DND-41 (cell line): ENCODE data around the gene SETBP1.

Experiments
- ATAC-seq: fragments of 200-7000 bp; cut with Tn5 transposase; 3 replicates; pipeline ENCODE4 v1.9.1; 2021; ENCODE audit warnings: low read depth; ENCODE audit not compliant: insufficient read depth
- DNase-seq: peaks from one replicate; pipeline ENCODE4 v3.0.0-alpha.2; 2020
- H2AFZ ChIP-seq: 2 replicates; pipeline ENCODE4 v1.6.0; 2012; ENCODE audit warnings: low read depth, low read length
- H3K27ac ChIP-seq: 2 replicates; pipeline ENCODE4 v1.5.1; 2012; ENCODE audit warnings: low read length, inconsistent platforms
- H3K27me3 ChIP-seq: fragments of 200-600 bp; sonication (generic); 2 replicates; pipeline ENCODE4 v1.6.0; 2012; ENCODE audit warnings: low read length, mild to moderate bottlenecking, inconsistent platforms; ENCODE audit not compliant: insufficient read depth, poor library complexity
- H3K36me3 ChIP-seq: 2 replicates; pipeline ENCODE4 v1.5.1; 2012; ENCODE audit warnings: low read length, inconsistent platforms; ENCODE audit not compliant: insufficient read depth
- H3K4me1 ChIP-seq: 2 replicates; pipeline ENCODE4 v1.5.1; 2012; ENCODE audit warnings: mild to moderate bottlenecking, low read length; ENCODE audit not compliant: insufficient read depth
- H3K4me2 ChIP-seq: 2 replicates; pipeline ENCODE4 v1.6.0; 2012; ENCODE audit warnings: mild to moderate bottlenecking, moderate library complexity, low read length, inconsistent platforms; ENCODE audit not compliant: insufficient read depth
- H3K4me3 ChIP-seq, 2 experiments: fragments of 200-600 bp in 1 of 2; shearing (Covaris generic) in 1 of 2; 2 replicates each; pipeline ENCODE4 v1.5.1; 2012 to 2016; ENCODE audit warnings: inconsistent platforms in 2 of 2, low read length in 2 of 2, mild to moderate bottlenecking in 2 of 2, low read depth in 1 of 2, moderate library complexity in 1 of 2
- H3K79me2 ChIP-seq: 2 replicates; pipeline ENCODE4 v1.6.0; 2012; ENCODE audit warnings: low read length, inconsistent platforms; ENCODE audit not compliant: insufficient read depth
- H3K9ac ChIP-seq: 2 replicates; pipeline ENCODE4 v1.6.0; 2012; ENCODE audit warnings: low read depth, mild to moderate bottlenecking, inconsistent platforms, low read length, moderate library complexity
- H3K9me3 ChIP-seq: 2 replicates; pipeline ENCODE4 v1.5.1; 2012; ENCODE audit warnings: low read length, moderate library complexity, mild to moderate bottlenecking, inconsistent platforms; ENCODE audit not compliant: insufficient read depth, severe bottlenecking
- H4K20me1 ChIP-seq: 2 replicates; pipeline ENCODE4 v1.6.0; 2012; ENCODE audit warnings: low read length; ENCODE audit not compliant: insufficient read depth
- CTCF ChIP-seq: IDR thresholded peaks from 2 replicates; pipeline ENCODE4 v1.5.1; 2012; ENCODE audit warnings: borderline replicate concordance, low read length, moderate library complexity, mild to moderate bottlenecking; ENCODE audit not compliant: poor library complexity, severe bottlenecking; ENCODE audit errors: extremely low read depth
- EZH2 ChIP-seq: IDR thresholded peaks from 3 replicates; pipeline ENCODE4 v1.6.1; 2012; ENCODE audit warnings: borderline replicate concordance, low read depth, mild to moderate bottlenecking, moderate library complexity, low read length, inconsistent platforms; ENCODE audit not compliant: severe bottlenecking

SETBP1 gene

DNA sequence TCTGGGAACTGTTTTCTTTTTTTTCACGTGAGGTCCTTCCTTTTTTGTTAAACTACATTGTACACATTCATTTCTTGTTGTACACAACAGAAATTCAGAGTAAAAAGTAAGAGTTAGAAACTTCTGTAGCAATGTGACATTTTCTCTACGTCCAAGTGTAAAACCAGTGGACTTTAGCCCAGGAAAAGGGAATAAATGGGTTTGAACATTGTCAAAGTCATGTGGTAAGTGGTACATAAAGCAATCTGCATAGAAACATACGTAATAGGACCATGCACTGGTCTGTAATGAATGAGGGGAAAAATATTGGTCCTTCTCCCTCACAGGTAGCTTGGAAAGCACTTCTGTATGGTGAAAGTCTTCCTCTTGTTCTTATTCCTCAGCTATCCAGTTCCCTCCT lies 421.4 kb downstream of the SETBP1 start:
- no peak for DNase-seq
- H3K9me3 ChIP-seq = no peaks in the 10 kb centered on the region
- H4K20me1 ChIP-seq = no peaks in the 10 kb centered on the region
- H2AFZ ChIP-seq = no peak overlapping the region
- TF ChIP-seq CTCF = no peak
- no peak for TF ChIP-seq EZH2
- no peaks in the 10 kb centered on the region for H3K79me2 ChIP-seq
- H3K9ac ChIP-seq = no peak overlapping the region
- H3K36me3 ChIP-seq = no peaks in the 10 kb centered on the region
- H3K27me3 ChIP-seq = no peaks in the 10 kb centered on the region
- no peak overlapping the region for H3K27ac ChIP-seq
- no peak for ATAC-seq
- no peak overlapping the region for H3K4me2 ChIP-seq
- H3K4me1 ChIP-seq = peaks cover 17% of the 10 kb centered on the region
- H3K4me3 ChIP-seq = no peak overlapping the region

GRCh38 chr18:45102863-45103262 lies 422.2 kb downstream of the SETBP1 start:
- TF ChIP-seq EZH2 (no peak), CTCF (no peak)
- H3K79me2 ChIP-seq = no peaks in the 10 kb centered on the region
- H4K20me1 ChIP-seq = no peaks in the 10 kb centered on the region
- H2AFZ ChIP-seq = no peak overlapping the region
- H3K4me1 ChIP-seq = peaks cover 17% of the 10 kb centered on the region
- no peak overlapping the region for H3K9ac ChIP-seq
- no peak overlapping the region for H3K27ac ChIP-seq
- H3K4me2 ChIP-seq = no peak overlapping the region
- H3K27me3 ChIP-seq = no peaks in the 10 kb centered on the region
- H3K36me3 ChIP-seq = no peaks in the 10 kb centered on the region
- no peak overlapping the region for H3K4me3 ChIP-seq
- no peak for ATAC-seq
- no peak for DNase-seq
- no peaks in the 10 kb centered on the region for H3K9me3 ChIP-seq

DNA sequence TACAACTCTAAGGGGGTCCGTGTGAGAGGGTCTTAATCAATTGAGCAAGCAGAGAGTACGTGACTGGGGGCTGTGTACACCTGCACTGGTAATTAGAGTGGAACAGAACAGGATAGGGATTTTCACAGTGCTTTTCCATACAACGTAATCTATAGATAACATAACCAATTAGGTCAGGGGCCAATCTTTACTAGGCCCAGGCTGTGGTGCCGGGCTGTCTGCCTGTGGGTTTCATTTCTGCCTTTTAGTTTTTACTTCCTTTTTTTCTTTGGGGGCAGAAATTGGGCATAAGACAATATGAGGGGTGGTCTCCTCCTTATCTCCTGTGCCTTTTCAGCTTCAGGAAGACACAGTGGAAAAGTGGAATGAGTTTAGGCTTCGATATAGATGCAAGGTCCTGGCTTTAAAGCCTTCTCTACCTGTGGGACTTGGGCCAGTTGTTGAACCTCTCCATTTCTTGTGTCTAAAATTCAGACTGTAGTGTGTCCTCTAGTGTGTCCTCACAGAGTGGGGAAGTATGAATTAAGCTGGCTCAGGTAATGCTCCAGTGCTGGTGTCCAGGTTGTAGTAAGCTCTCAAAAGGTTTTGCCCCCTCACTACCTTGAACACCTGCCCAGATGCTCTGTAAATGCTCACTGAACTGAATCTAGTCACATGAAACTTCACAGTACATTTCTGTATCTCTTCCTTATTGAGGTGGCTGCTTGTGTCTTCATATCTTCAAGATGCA lies 422.8 kb downstream of the SETBP1 start:
- H3K36me3 ChIP-seq = no peaks in the 10 kb centered on the region
- no peaks in the 10 kb centered on the region for H3K79me2 ChIP-seq
- TF ChIP-seq EZH2 (no peak), CTCF (no peak)
- H3K4me2 ChIP-seq = no peak overlapping the region
- H4K20me1 ChIP-seq = no peaks in the 10 kb centered on the region
- no peak overlapping the region for H3K9ac ChIP-seq
- no peak overlapping the region for H3K4me3 ChIP-seq
- no peak overlapping the region for H3K27ac ChIP-seq
- ATAC-seq = no peak
- no peak for DNase-seq
- no peaks in the 10 kb centered on the region for H3K9me3 ChIP-seq
- H3K27me3 ChIP-seq = no peaks in the 10 kb centered on the region
- H3K4me1 ChIP-seq = peaks cover 17% of the 10 kb centered on the region
- H2AFZ ChIP-seq = no peak overlapping the region

GRCh38 chr18:45104049-45104395 lies 423.3 kb downstream of the SETBP1 start:
- no peaks in the 10 kb centered on the region for H3K27me3 ChIP-seq
- no peaks in the 10 kb centered on the region for H4K20me1 ChIP-seq
- no peaks in the 10 kb centered on the region for H3K9me3 ChIP-seq
- H3K4me2 ChIP-seq = no peak overlapping the region
- DNase-seq = no peak
- H3K9ac ChIP-seq = no peak overlapping the region
- TF ChIP-seq CTCF (no peak), EZH2 (no peak)
- H3K36me3 ChIP-seq = no peaks in the 10 kb centered on the region
- no peak overlapping the region for H2AFZ ChIP-seq
- ATAC-seq = no peak
- H3K79me2 ChIP-seq = no peaks in the 10 kb centered on the region
- H3K27ac ChIP-seq = no peak overlapping the region
- H3K4me1 ChIP-seq = peaks cover 17% of the 10 kb centered on the region
- H3K4me3 ChIP-seq = no peak overlapping the region
